GM13976 (cell line): ENCODE measurements around the gene MYO7B.

Experiments used
- DNase-seq: peaks from one replicate; pipeline ENCODE4 v3.0.0; 2012; ENCODE audit warnings: low spot score
- in situ Hi-C: fragments of 300-500 bp; cut with MboI; formaldehyde crosslinking; loops from one replicate; pipeline ENCODE4 v1.12.0; 2022; ENCODE audit warnings: low sequenced_read_pairs, mixed read lengths, inconsistent platforms; ENCODE audit not compliant: unreplicated experiment
- TF ChIP-seq, protein P1 (sequence below): IDR thresholded peaks from 2 replicates; pipeline ENCODE4 v1.5.1; 2012; ENCODE audit warnings: borderline replicate concordance, mild to moderate bottlenecking; ENCODE audit not compliant: insufficient read depth; ENCODE audit errors: extremely low read depth, missing control alignments, control extremely low read depth

MYO7B gene

DNA sequence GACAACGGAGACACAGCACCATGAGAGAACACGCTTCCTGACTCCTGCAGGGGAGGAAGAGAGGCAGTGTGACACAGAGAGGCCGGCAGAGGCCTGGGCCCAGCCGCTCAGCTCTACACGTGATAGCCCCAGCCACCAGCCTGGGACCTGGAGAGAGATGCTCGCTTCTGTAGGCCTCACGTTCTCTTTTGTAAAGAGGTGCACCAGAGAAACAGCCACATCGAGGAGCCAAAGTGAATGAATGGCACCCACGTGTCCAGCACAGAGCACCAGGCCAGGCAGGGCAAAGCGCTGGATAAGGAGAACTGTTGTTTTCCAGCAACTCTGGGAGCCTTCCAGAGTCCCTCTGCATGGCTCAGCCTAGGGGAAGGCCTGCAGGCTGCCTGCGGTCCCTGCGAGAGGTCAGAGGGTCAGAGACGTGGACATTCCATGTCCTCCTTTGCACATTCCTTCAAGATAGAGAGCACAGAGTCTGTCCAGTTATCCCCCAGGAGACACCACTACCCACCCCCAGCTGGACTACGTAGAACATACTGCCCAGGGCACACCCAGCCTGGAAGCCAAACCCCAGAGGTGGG lies 125.7 kb downstream of the MYO7B start:
- no peak for DNase-seq
- in situ Hi-C loops = no loop called here
- TF ChIP-seq, protein P1, sequence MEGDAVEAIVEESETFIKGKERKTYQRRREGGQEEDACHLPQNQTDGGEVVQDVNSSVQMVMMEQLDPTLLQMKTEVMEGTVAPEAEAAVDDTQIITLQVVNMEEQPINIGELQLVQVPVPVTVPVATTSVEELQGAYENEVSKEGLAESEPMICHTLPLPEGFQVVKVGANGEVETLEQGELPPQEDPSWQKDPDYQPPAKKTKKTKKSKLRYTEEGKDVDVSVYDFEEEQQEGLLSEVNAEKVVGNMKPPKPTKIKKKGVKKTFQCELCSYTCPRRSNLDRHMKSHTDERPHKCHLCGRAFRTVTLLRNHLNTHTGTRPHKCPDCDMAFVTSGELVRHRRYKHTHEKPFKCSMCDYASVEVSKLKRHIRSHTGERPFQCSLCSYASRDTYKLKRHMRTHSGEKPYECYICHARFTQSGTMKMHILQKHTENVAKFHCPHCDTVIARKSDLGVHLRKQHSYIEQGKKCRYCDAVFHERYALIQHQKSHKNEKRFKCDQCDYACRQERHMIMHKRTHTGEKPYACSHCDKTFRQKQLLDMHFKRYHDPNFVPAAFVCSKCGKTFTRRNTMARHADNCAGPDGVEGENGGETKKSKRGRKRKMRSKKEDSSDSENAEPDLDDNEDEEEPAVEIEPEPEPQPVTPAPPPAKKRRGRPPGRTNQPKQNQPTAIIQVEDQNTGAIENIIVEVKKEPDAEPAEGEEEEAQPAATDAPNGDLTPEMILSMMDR = no peak

DNA sequence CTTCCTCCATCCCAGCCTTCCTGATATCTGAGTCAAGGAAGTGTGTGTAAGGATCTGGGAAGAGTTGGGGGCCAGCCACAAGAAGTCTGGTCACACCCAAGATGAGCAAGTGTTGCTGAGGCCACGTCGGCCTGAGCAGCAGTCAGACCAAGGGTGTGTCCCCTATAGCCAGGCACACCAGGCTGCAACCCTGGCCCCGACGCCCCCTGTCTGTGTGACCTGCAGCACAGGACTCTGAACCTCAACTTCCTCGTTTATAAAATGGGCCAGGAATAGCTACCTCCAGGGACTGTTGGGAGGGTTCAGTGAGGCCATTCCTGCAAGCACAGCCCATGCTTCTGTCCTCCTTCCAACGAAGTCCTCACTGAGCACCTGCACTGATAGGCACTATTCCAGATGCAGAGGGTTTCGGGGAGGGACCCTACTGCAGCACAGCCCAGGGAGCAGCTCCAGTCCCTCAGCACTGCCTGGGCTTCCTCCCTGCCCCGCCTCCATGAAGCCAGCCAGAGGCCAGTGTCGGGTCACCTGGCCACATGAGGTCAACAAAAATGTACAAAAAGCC lies 126.5 kb downstream of the MYO7B start:
- DNase-seq = no peak
- in situ Hi-C loops = no loop called here
- TF ChIP-seq, protein P1 = no peak

DNA sequence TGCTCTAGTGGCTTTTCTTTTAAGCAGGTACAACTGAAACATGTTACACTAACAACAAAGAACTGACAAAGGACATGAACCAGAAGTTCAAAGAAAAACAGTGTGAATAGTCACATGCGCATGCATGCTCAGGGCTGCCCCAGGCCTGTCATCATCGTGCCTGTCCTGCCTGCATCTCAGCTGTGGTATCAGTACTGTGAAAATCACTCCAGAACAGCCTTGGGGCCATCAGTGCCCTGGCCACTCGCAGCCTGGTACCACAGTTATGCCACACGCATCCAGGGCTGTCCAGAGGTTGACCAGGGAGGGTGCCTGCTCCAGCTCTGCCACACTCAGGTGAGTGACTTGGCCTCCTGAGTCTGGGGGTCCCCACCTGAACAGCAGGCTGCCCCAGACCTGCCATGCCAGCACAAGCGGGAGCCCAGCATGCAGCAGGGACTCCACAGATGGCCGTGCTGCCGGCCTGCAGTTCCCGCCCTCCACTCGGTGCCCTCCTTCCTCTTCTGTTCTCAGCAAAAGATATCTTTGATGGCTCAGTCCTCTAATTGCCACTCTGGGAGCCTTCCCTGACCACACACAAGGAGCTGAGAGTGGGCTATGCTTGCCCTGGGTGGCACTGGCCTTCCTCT lies 127.6 kb downstream of the MYO7B start:
- DNase-seq = no peak
- in situ Hi-C loops = no loop called here
- TF ChIP-seq, protein P1 = no peak

GRCh38 chr2:127663566-127664064 lies 128.1 kb downstream of the MYO7B start:
- no peak for DNase-seq
- TF ChIP-seq, protein P1 = no peak
- in situ Hi-C loops = no loop called here

GRCh38 chr2:127664065-127664894 lies 128.8 kb downstream of the MYO7B start:
- TF ChIP-seq, protein P1 = no peak
- in situ Hi-C loops = no loop called here
- DNase-seq = no peak

- in situ Hi-C loops = no loop called here
- no peak for DNase-seq
- TF ChIP-seq, protein P1 = no peak
Observed at GRCh38 chr2:127664895-127665225, 129.4 kb downstream of the MYO7B start.
